SK-N-SH (cell line): ENCODE results near the gene NRG4. TPM values are rescaled to one million over a fixed set of nuclear protein-coding genes. Genes with fewer than 3 reads are reported as not detected.

Experiments
- CTCF ChIA-PET: fragments of 300-600, 350-600 bp; formaldehyde crosslinking; extraction: SDS; loops from one replicate; lab custom pipeline; 2021; lab: Yijun Ruan, JAX
- POLR2A ChIA-PET: fragments of 350-600 bp; sonication (Branson Sonifier 250); formaldehyde crosslinking; extraction: SDS; loops from one replicate; lab custom pipeline; 2020; ENCODE audit warnings: antibody characterized with exemption, inconsistent platforms; lab: Yijun Ruan, JAX
- DNase-seq: peaks from one replicate; pipeline ENCODE4 v3.0.0; 2012
- H2AFZ ChIP-seq: fragments of 200-600 bp; sonication (generic); 2 replicates; pipeline ENCODE4 v1.8.1; 2016; ENCODE audit warnings: antibody characterized with exemption, mild to moderate bottlenecking, low read depth
- H3F3A ChIP-seq: fragments of 200-600 bp; sonication (generic); replicated peaks from 2 replicates; pipeline ENCODE3; 2016; ENCODE audit warnings: antibody characterized with exemption, mild to moderate bottlenecking; ENCODE audit not compliant: insufficient read depth
- H3K27ac ChIP-seq, 2 experiments: fragments of 200-500 bp in 1 of 2; fragments of 200-600 bp in 1 of 2; sonication (Bioruptor generic) in 1 of 2; sonication (generic), shearing (Covaris generic) in 1 of 2; 2 replicates each; pipeline versions ENCODE4 v1.5.1 to v1.6.1; 2014 to 2016; ENCODE audit warnings: low read depth in 2 of 2, inconsistent platforms in 1 of 2, low read length in 1 of 2, mild to moderate bottlenecking in 1 of 2, mixed read lengths in 1 of 2
- H3K27me3 ChIP-seq: fragments of 200-600 bp; sonication (generic), shearing (Covaris generic); 2 replicates; pipeline ENCODE4 v1.6.1; 2016; ENCODE audit warnings: mixed run types; ENCODE audit not compliant: insufficient read depth
- H3K36me3 ChIP-seq, 2 experiments: fragments of 200-500 bp in 1 of 2; fragments of 200-600 bp in 1 of 2; sonication (Bioruptor generic) in 1 of 2; sonication (generic) in 1 of 2; replicated peaks in 1 of 2; 2 replicates each; pipeline versions ENCODE3 to v1.5.1; 2014 to 2016; ENCODE audit warnings: low read length in 1 of 2, mild to moderate bottlenecking in 1 of 2; ENCODE audit not compliant: insufficient read depth in 2 of 2, control insufficient read depth in 1 of 2
- H3K4me1 ChIP-seq, 2 experiments: fragments of 200-500 bp in 1 of 2; fragments of 200-600 bp in 1 of 2; sonication (Bioruptor generic) in 1 of 2; sonication (generic), shearing (Covaris generic) in 1 of 2; 2 replicates each; pipeline versions ENCODE4 v1.5.1 to v1.6.1; 2014 to 2016; ENCODE audit warnings: low read depth in 1 of 2, low read length in 1 of 2, mixed run types in 1 of 2; ENCODE audit not compliant: insufficient read depth in 2 of 2, control insufficient read depth in 1 of 2
- H3K4me2 ChIP-seq: fragments of 200-600 bp; sonication (generic), shearing (Covaris generic); 2 replicates; pipeline ENCODE4 v1.6.1; 2017; ENCODE audit warnings: mixed run types
- H3K4me3 ChIP-seq, 2 experiments: fragments of 200-500 bp in 1 of 2; fragments of 200-600 bp in 1 of 2; sonication (Bioruptor generic) in 1 of 2; sonication (generic), shearing (Covaris generic) in 1 of 2; 2 replicates each; pipeline versions ENCODE4 v1.5.1 to v1.8.1; 2014 to 2016; ENCODE audit warnings: low read depth in 2 of 2, inconsistent platforms in 1 of 2, low read length in 1 of 2, mild to moderate bottlenecking in 1 of 2, mixed read lengths in 1 of 2, moderate library complexity in 1 of 2
- H3K79me2 ChIP-seq: fragments of 200-600 bp; sonication (generic); 2 replicates; pipeline ENCODE4 v1.8.1; 2017; ENCODE audit warnings: mild to moderate bottlenecking; ENCODE audit not compliant: insufficient read depth
- H3K9ac ChIP-seq: fragments of 200-600 bp; sonication (generic); 2 replicates; pipeline ENCODE4 v1.6.1; 2017; ENCODE audit warnings: mixed run types
- H3K9me2 ChIP-seq: fragments of 200-600 bp; sonication (generic); 2 replicates; pipeline ENCODE4 v1.6.1; 2017; ENCODE audit warnings: mixed run types
- H3K9me3 ChIP-seq: fragments of 200-600 bp; sonication (generic); 2 replicates; pipeline ENCODE4 v1.6.1; 2017; ENCODE audit warnings: mixed run types, mild to moderate bottlenecking, moderate library complexity
- H4K20me1 ChIP-seq: fragments of 200-600 bp; sonication (generic); 2 replicates; pipeline ENCODE4 v1.6.1; 2017; ENCODE audit warnings: mild to moderate bottlenecking, mixed run types; ENCODE audit not compliant: insufficient read depth
- EP300 ChIP-seq, 2 experiments: IDR thresholded peaks; 2 replicates each; pipeline versions ENCODE4 v1.4.0 to v1.6.1; 2012; ENCODE audit warnings: borderline replicate concordance in 1 of 2, low read depth in 1 of 2, low read length in 1 of 2
- FOSL2 ChIP-seq: IDR thresholded peaks from 2 replicates; pipeline ENCODE4 v1.4.0; 2012; ENCODE audit warnings: low read depth, mild to moderate bottlenecking, moderate library complexity, borderline replicate concordance
- FOXJ3 ChIP-seq: sonication (generic); formaldehyde crosslinking; IDR thresholded peaks from 2 replicates; pipeline ENCODE4 v1.5.1; 2020; ENCODE audit warnings: mild to moderate bottlenecking, missing genetic modification reagents
- GATA2 ChIP-seq: sonication (generic); formaldehyde crosslinking; IDR thresholded peaks from 2 replicates; pipeline ENCODE4 v1.5.0; 2020; ENCODE audit warnings: mild to moderate bottlenecking, missing genetic modification reagents
- NRF1 ChIP-seq: IDR thresholded peaks from 2 replicates; pipeline ENCODE4 v1.6.1; 2012; ENCODE audit warnings: low read depth, mild to moderate bottlenecking, low read length
- REST ChIP-seq: IDR thresholded peaks from 2 replicates; pipeline ENCODE4 v1.6.1; 2012; ENCODE audit warnings: mild to moderate bottlenecking, low read depth, low read length, moderate library complexity
- RFX5 ChIP-seq: IDR thresholded peaks from 2 replicates; pipeline ENCODE4 v1.6.1; 2012; ENCODE audit warnings: mild to moderate bottlenecking, improper control_type of control experiment, low read length
- SIN3A ChIP-seq: IDR thresholded peaks from 2 replicates; pipeline ENCODE4 v1.6.1; 2012; ENCODE audit warnings: low read depth, mild to moderate bottlenecking, low read length, moderate library complexity, borderline replicate concordance
- USF1 ChIP-seq: IDR thresholded peaks from 2 replicates; pipeline ENCODE4 v1.4.0; 2012; ENCODE audit warnings: low read depth, borderline replicate concordance
- YY1 ChIP-seq: IDR thresholded peaks from 2 replicates; pipeline ENCODE4 v1.4.0; 2012; ENCODE audit warnings: low read depth, mild to moderate bottlenecking
- WGBS: methylation state at CpG from one replicate; pipeline ENCODE4 v1.1.6; 2017; ENCODE audit warnings: low lambda C conversion rate; 5-methylcytosine and 5-hydroxymethylcytosine counted together
- polyA plus RNA-seq, 3 experiments: library from polyadenylated mRNA; depleted of rRNA; stranded (reverse); fragments of >200 nt; gene quantifications; 2 replicates each; pipeline ENCODE4 v1.2.3, GENCODE V29; 2012
- TF ChIP-seq, protein P1 (sequence below): fragments of 200-600 bp; sonication (generic); IDR thresholded peaks from 2 replicates; pipeline ENCODE4 v1.6.1; 2017; ENCODE audit warnings: antibody characterized with exemption, mild to moderate bottlenecking, moderate library complexity
- TF ChIP-seq, protein P2 (sequence below): IDR thresholded peaks from 2 replicates; pipeline ENCODE4 v1.4.0; 2012; ENCODE audit warnings: low read depth
- TF ChIP-seq, protein P3 (sequence below): fragments of 150-350 bp; IDR thresholded peaks from 2 replicates; pipeline ENCODE4 v1.6.1; 2017; ENCODE audit warnings: antibody characterized with exemption, low read length, low read depth, borderline replicate concordance

The NRG4 gene
- polyA plus RNA-seq, 1 of the 3 experiments (the other 2 are of a cell fraction): not detected

DNA sequence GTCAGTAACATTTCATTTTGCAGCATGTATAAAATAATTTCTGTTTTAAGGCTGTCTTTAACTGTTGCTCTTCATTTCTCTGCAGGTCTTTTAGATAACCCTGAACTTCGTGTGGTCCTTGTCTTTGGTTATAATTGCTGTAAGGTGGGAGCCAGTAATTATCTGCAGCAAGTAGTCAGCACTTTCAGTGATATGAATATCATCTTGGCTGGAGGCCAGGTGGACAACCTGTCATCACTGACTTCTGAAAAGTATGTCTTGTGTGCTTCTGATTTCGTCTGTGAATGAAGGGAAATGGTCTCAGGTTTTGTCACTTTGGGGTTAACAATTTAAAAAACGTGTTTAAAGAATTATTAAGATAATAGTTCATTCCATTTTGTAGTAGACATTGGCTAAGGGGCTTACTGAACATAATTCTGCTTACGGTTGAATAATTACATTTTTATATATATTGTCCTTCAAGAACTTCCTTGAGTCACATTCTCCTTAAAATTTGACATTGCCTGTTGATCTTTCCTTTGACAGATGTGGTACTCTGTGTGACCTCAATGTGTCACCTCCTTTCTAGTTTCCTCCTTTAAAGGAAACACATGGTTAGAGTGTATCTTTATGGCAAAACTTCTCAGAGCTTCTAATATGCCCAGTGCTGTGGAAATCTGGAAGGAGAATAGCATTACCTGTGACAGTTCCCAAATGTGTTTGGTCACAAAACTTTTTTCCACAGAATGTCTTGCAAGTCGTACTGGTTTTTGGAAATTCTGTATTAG, 82.2 kb downstream of the NRG4 start:
- no peak overlapping the region for H3K4me3 ChIP-seq
- H3K9ac ChIP-seq: no peak overlapping the region
- POLR2A ChIA-PET: no interaction called here
- H3K79me2 ChIP-seq: peaks cover 31% of the 10 kb centered on the region; the same call in 1 of the 2 replicates
- no peaks in the 10 kb centered on the region for H3K9me3 ChIP-seq
- H3K27me3 ChIP-seq: no peaks in the 10 kb centered on the region
- DNase-seq: no peak
- H3K36me3 ChIP-seq: peaks cover 56 to 76% of the 10 kb centered on the region in 2 experiments
- WGBS: 80% methylated on average over 5 of the region's 5 CpGs
- no peak overlapping the region for H3K27ac ChIP-seq
- no peaks in the 10 kb centered on the region for H3K9me2 ChIP-seq
- H3F3A ChIP-seq: peaks cover 4% of the 10 kb centered on the region
- H2AFZ ChIP-seq: no peak overlapping the region
- TF ChIP-seq FOXJ3 (CRISPR knock-in tag): no peak
- TF ChIP-seq FOSL2: no peak
- TF ChIP-seq USF1: no peak
- TF ChIP-seq, protein P1, sequence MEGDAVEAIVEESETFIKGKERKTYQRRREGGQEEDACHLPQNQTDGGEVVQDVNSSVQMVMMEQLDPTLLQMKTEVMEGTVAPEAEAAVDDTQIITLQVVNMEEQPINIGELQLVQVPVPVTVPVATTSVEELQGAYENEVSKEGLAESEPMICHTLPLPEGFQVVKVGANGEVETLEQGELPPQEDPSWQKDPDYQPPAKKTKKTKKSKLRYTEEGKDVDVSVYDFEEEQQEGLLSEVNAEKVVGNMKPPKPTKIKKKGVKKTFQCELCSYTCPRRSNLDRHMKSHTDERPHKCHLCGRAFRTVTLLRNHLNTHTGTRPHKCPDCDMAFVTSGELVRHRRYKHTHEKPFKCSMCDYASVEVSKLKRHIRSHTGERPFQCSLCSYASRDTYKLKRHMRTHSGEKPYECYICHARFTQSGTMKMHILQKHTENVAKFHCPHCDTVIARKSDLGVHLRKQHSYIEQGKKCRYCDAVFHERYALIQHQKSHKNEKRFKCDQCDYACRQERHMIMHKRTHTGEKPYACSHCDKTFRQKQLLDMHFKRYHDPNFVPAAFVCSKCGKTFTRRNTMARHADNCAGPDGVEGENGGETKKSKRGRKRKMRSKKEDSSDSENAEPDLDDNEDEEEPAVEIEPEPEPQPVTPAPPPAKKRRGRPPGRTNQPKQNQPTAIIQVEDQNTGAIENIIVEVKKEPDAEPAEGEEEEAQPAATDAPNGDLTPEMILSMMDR: no peak
- TF ChIP-seq RFX5: no peak
- TF ChIP-seq GATA2: no peak
- TF ChIP-seq YY1: no peak
- TF ChIP-seq NRF1: no peak
- TF ChIP-seq REST: no peak
- TF ChIP-seq, protein P2, sequence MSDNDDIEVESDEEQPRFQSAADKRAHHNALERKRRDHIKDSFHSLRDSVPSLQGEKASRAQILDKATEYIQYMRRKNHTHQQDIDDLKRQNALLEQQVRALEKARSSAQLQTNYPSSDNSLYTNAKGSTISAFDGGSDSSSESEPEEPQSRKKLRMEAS: no peak
- no peak for TF ChIP-seq SIN3A
- TF ChIP-seq, protein P3, sequence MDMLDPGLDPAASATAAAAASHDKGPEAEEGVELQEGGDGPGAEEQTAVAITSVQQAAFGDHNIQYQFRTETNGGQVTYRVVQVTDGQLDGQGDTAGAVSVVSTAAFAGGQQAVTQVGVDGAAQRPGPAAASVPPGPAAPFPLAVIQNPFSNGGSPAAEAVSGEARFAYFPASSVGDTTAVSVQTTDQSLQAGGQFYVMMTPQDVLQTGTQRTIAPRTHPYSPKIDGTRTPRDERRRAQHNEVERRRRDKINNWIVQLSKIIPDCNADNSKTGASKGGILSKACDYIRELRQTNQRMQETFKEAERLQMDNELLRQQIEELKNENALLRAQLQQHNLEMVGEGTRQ: no peak
- no peak for TF ChIP-seq EP300 (IDR thresholded peaks at IDR 0.05; ENCODE audit: borderline replicate concordance in 1 of 2, low read depth in 1 of 2, low read length in 1 of 2)
- CTCF ChIA-PET: interaction anchor here (1.2 to 2.6 kb wide), 9 partner anchors 10 to 235 kb away, joined by 3 to 20 read pairs (median 4); no protein-coding TSS in a partner anchor
- H4K20me1 ChIP-seq: peaks cover 35% of the 10 kb centered on the region
- H3K4me1 ChIP-seq: peaks cover 0 to 2% of the 10 kb centered on the region in 2 experiments; a peak in 2 of 4 replicates
- H3K4me2 ChIP-seq: no peak overlapping the region
